Prostate gland (tissue), 2 donors: ENCODE results near the gene BAIAP2L1.
"Not testable (repeated sequence)": the region's sequence is repeated elsewhere in the genome, so short reads cannot be mapped to it uniquely, and the experiment has no call there.

Experiments used
- CTCF ChIP-seq, 4 experiments: fragments of 200-600 bp in 2 of 4; fragments of 450-650 bp in 2 of 4; sonication (generic) in 2 of 4; IDR thresholded peaks; 1 replicate in 3 of 4; 2 replicates in 1 of 4; pipeline ENCODE4 v1.5.1; 2016 to 2019; ENCODE audit warnings: antibody characterized with exemption in 4 of 4, mild to moderate bottlenecking in 2 of 4, moderate library complexity in 2 of 4
- POLR2AphosphoS5 ChIP-seq: sonication (generic); formaldehyde crosslinking; IDR thresholded peaks from one replicate; pipeline ENCODE4 v1.6.1; 2017; ENCODE audit warnings: antibody characterized with exemption

DNA sequence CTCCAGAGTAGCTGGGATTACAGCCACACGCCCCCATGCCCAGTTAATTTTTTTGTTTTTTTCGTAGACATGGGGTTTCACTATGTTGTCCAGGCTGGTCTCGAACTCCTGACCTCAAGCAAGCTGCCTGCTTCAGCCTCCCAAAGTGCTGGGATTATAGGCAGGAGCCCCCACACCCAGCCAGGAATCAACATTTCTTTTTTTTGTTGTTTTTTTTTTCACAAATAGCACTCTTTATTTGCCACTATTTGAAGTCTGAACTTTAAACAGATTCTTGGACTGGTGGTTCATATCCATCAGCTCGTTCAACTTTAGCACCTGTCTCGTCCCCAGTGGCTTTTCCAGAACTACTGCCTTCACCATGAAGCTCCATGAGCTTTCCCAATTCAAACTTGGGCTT, 15.4 kb downstream of the BAIAP2L1 start:
- TF ChIP-seq CTCF (IDR thresholded peaks at IDR 0.05); POLR2AphosphoS5: not testable (repeated sequence)
